Measurements from ENCODE around the gene ADCY7. TPM values are rescaled to one million over a fixed set of nuclear protein-coding genes. Genes with fewer than 3 reads are reported as not detected.
"Not testable (repeated sequence)": the region's sequence is repeated elsewhere in the genome, so short reads cannot be mapped to it uniquely, and the experiment has no call there.

The ADCY7 gene
- total RNA-seq, 4 donors from 2014 or later: 4.6 to 44.9 (median 14.1) TPM

- H3K27ac ChIP-seq: peak overlapping the region in 1 of 4 donors; percentile 8
- TF ChIP-seq POLR2AphosphoS5 (IDR thresholded peaks at IDR 0.05): no peak
- DNase-seq: no peak
- no peak overlapping the region for H3K4me3 ChIP-seq
- H3K9me3 ChIP-seq: no peaks in the 10 kb centered on the region
- H3K36me3 ChIP-seq: peaks cover 0 to 21% (median 6%) of the 10 kb centered on the region in 4 donors
- H3K27me3 ChIP-seq: no peaks in the 10 kb centered on the region
- intact Hi-C loops (cut with DNase I; ENCODE audit: low total_unique reads) (no loop called here), in situ Hi-C loops (cut with MboI; ENCODE audit: low pct_ligation_motif_present in 1 of 4, low pct_unique_long_range_greater_than_20kb in 1 of 4, low sequenced_read_pairs in 3 of 4) (no loop called here)
- peaks cover 0 to 17% (median 5%) of the 10 kb centered on the region in 4 donors for H3K4me1 ChIP-seq
- WGBS, 2 donors (ENCODE audit: low coverage in 1 of 2): 67 to 94% methylated on average over 1 of the region's 1 CpG
These were observed 70.5 kb downstream of the ADCY7 start for GRCh38 chr16:50336884-50337283.

- no peak for TF ChIP-seq POLR2AphosphoS5 (IDR thresholded peaks at IDR 0.05)
- no peak for TF ChIP-seq CTCF (IDR thresholded peaks at IDR 0.05)
- no peak for TF ChIP-seq EP300 (IDR thresholded peaks at IDR 0.05; ENCODE audit: low read depth)
- no peak for TF ChIP-seq POLR2A (IDR thresholded peaks at IDR 0.05)
- WGBS, 2 donors (ENCODE audit: low coverage in 1 of 2): 66 to 69% methylated on average over 5 to 8 of the region's 8 CpGs
- Histone ChIP-seq H3K4me1 (peaks cover 0 to 17% (median 5%) of the 10 kb centered on the region in 4 donors), H3K27ac (peak overlapping the region; percentile 4 to 48 (median 42)), H3K27me3 (no peaks in the 10 kb centered on the region), H3K36me3 (peaks cover 0 to 25% (median 3%) of the 10 kb centered on the region in 4 donors), H3K9me3 (no peaks in the 10 kb centered on the region), H3K4me3 (no peak overlapping the region)
- DNase-seq: no peak
- in situ Hi-C loops (cut with MboI; ENCODE audit: low pct_ligation_motif_present in 1 of 4, low pct_unique_long_range_greater_than_20kb in 1 of 4, low sequenced_read_pairs in 3 of 4) (no loop called here), intact Hi-C loops (cut with DNase I; ENCODE audit: low total_unique reads) (no loop called here)
These were observed 72.2 kb downstream of the ADCY7 start for GRCh38 chr16:50338371-50339231.

- TF ChIP-seq CTCF (IDR thresholded peaks at IDR 0.05): no peak
- TF ChIP-seq EP300 (IDR thresholded peaks at IDR 0.05; ENCODE audit: low read depth): no peak
- no peak for TF ChIP-seq POLR2A (IDR thresholded peaks at IDR 0.05)
- TF ChIP-seq POLR2AphosphoS5 (IDR thresholded peaks at IDR 0.05): no peak
- 71 to 78% methylated on average over 2 of the region's 2 CpGs for WGBS, 2 donors (ENCODE audit: low coverage in 1 of 2)
- peaks cover 0 to 27% (median 0%) of the 10 kb centered on the region in 4 donors for H3K36me3 ChIP-seq
- no peaks in the 10 kb centered on the region for H3K9me3 ChIP-seq
- no peak overlapping the region for H3K4me3 ChIP-seq
- intact Hi-C loops (cut with DNase I; ENCODE audit: low total_unique reads) (no loop called here), in situ Hi-C loops (cut with MboI; ENCODE audit: low pct_ligation_motif_present in 1 of 4, low pct_unique_long_range_greater_than_20kb in 1 of 4, low sequenced_read_pairs in 3 of 4) (no loop called here)
- H3K27ac ChIP-seq: peak overlapping the region; percentile 50 to 55 (median 52)
- no peaks in the 10 kb centered on the region for H3K27me3 ChIP-seq
- DNase-seq: no peak
- H3K4me1 ChIP-seq: peaks cover 0 to 12% (median 5%) of the 10 kb centered on the region in 4 donors
These were observed 74.2 kb downstream of the ADCY7 start for GRCh38 chr16:50340578-50340977.

GRCh38 chr16:50343566-50343965 is 77.2 kb downstream of the ADCY7 start:
- H3K9me3 ChIP-seq; H3K27ac ChIP-seq; H3K27me3 ChIP-seq; H3K4me3 ChIP-seq; DNase-seq; intact Hi-C loops (cut with DNase I; ENCODE audit: low total_unique reads); in situ Hi-C loops (cut with MboI; ENCODE audit: low pct_ligation_motif_present in 1 of 4, low pct_unique_long_range_greater_than_20kb in 1 of 4, low sequenced_read_pairs in 3 of 4): not testable (repeated sequence)
- H3K4me1 ChIP-seq: peaks cover 0 to 10% (median 1%) of the 10 kb centered on the region in 4 donors
- H3K36me3 ChIP-seq: peaks cover 0 to 27% (median 0%) of the 10 kb centered on the region in 4 donors
- 57 to 75% methylated on average over 4 to 8 of the region's 8 CpGs for WGBS, 2 donors (ENCODE audit: low coverage in 1 of 2)

- 79 to 87% methylated on average over 2 of the region's 2 CpGs for WGBS, 2 donors (ENCODE audit: low coverage in 1 of 2)
- H3K27me3 ChIP-seq; H3K9me3 ChIP-seq; intact Hi-C loops (cut with DNase I; ENCODE audit: low total_unique reads); H3K27ac ChIP-seq; H3K4me1 ChIP-seq; in situ Hi-C loops (cut with MboI; ENCODE audit: low pct_ligation_motif_present in 1 of 4, low pct_unique_long_range_greater_than_20kb in 1 of 4, low sequenced_read_pairs in 3 of 4); H3K4me3 ChIP-seq; DNase-seq: not testable (repeated sequence)
- H3K36me3 ChIP-seq: peaks cover 0 to 30% (median 3%) of the 10 kb centered on the region in 4 donors
These were observed 78.9 kb downstream of the ADCY7 start for GRCh38 chr16:50345210-50345609.
